SHP77 treated with DMSO at 0.1 percent for 48 hours (cell line): ENCODE results near the gene NFE2L1.
"Not testable (repeated sequence)": the region's sequence is repeated elsewhere in the genome, so short reads cannot be mapped to it uniquely, and the experiment has no call there.

ENCODE experiments used
- DNase-seq: peaks from one replicate; lab custom pipeline; 2025; lab: John Stamatoyannopoulos, UW

Gene NFE2L1

GRCh38 chr17:48048384-48049126 lies 396 bp downstream of the NFE2L1 start:
- peak; percentile 82 for DNase-seq

- no peak for DNase-seq
Measured at GRCh38 chr17:48051283-48051682, 3.1 kb downstream of the NFE2L1 start.

DNA sequence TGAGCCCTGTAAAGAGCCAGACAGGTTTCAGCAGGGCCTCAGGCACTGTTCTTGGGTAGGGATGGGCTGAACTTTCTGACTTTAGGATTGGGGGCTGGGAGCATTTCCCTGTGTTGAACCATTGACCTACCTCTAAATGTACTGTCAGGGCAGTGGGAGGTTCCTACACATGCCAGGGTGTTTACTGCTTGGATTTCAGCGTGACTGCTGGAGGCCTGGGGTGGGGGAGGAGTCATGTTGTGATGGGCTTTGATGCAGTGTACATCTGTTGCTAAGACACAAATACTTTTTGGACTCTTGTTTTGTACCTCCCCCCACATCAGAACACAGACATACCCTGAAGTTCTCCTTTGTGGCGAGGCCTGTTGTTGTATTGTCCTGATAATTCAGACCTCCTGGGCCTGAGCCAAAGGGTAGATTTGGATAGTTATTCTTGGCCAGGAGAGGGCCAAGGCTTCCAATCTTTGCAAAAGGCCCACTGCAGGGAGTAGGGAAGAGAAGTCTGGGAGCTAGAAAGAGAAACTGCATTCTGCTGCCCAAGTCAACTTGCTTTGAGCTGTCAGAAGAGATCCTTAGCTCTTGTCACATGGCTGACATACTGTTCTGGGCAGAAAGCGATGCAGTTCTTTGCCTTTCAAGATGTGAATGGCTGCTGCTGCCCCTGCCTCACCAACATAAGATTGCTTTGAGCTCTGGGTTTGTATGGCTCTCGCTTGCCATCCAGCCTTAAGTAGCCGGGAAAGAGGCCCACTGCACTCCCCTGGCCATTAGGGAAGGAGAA lies 3.7 kb downstream of the NFE2L1 start:
- DNase-seq = no peak

GRCh38 chr17:48052956-48053757 lies 5.0 kb downstream of the NFE2L1 start:
- peak; percentile 31 for DNase-seq

DNA sequence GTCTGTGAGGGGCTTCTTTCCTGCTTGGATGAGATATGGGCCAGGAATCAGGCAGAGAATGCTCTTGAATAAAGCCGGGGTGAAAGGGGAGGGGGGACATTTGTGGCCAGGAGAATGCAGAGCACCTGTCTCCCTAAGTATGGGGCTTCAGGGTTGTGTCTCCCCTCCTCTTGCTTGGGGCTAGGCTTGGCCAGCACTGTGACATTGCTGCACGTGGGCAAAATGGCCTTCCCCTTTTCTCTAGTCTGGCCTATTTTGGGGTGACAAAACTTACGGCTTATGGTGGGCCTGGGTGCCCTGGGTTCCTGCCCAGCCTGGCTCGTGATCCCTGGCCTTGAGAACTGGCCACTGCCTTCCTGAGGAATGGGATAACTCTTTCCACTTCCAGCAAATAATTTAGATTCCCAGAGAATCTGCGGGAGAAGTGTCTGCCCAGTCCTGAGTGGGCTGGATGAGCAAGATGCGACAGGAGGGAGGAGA lies 5.6 kb downstream of the NFE2L1 start:
- no peak for DNase-seq

DNA sequence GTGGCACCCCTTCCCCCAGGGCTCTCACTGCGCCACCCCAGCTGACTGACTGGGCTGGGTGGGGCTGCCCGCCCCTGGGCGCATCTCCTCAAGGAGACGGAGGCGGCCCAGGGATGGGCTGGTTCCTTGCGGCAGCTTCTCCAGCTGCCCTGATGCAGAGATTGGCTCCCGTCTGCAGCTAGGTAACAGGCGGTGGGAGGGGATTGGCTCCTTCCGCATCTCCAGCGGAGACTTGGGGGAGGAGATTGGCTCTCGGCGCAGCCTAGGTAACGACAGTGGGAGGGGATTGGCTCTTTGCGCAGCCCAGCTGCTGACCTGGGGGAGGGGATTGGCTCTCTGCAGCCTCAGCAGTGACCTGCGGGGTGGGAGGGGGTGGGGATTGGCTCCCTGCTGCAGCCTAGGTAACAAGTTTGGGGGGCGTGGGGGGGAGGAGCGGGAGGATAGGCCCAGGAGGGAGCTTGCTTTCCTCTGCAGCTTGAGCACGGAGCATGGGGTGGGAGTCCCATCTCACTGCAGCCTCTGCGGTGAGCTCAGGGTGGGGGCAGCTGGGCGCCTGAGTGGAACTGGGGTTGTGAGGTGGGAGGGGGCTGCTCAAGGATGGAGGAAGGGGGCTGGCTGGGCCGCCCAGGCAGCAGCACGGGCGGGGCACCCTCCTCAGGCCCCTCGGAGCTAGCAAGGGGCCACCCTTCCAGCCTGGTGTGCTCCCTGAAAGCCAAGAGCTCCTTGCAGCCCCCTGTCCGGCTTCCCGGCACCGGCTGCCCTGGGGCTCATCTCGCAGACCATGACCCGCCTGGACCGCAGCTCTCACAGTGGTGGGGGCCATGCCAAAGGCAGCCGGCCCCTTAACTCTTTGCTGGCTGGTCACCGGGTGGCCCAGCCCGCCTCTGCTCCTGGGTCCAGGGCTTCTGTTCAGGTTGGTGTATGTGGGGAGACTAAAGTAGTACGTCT lies 6.4 kb downstream of the NFE2L1 start:
- DNase-seq = peak; percentile 55

DNA sequence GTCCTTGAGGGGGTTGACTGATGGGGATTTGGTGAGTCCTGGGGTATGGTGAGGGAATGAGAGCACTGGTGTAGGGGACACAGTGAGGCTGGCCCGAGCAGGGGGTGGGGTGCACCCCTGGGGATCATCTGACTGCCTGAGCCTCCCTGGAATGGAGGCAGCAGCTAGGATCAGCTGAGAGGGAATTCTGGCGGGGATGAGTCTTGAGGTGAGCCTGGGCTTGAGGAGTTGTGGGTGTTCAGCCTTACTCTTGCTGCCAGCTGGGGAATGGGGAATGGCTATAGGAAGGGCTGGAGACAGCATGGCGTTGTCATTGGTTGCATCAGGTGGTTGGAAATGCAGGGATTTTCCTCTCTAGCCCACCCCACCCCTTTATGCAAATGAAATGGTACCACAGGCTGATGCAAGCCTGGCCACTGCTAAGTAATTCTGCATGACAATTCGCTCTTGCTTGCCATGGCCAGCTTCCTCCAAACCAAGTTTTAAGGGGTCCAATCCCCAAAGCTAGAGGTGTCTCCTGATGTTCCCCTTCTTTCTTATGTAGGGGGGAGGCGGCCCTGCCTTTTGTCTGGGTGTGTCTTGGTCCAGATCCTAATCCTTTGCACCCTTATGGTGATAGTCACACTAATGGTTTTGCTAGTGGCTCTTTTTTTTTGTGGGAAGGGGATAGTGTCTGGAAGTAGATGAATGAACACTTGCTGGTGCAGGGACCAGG lies 7.5 kb downstream of the NFE2L1 start:
- DNase-seq = no peak

GRCh38 chr17:48056246-48056745 lies 8.1 kb downstream of the NFE2L1 start:
- no peak for DNase-seq

DNA sequence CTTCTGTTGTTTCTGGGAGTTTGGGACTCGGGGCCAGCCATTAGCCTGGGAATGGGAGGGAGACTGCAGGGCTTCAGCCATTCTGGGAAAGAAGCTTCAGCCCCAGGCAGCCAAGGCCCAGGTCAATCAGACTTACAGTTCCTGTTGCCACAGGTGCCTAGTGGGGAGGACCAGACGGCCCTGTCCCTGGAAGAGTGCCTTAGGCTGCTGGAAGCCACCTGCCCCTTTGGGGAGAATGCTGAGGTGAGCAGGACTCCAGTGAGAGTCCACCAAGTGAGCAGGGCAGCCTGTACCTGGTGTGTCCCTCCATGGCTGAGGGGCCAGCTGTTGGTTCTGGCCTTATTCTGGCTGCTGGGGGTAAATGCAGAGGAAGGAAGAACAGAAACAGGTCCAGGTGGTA lies 8.7 kb downstream of the NFE2L1 start:
- no peak for DNase-seq

- no peak for DNase-seq
Measured at GRCh38 chr17:48057626-48058025, 9.5 kb downstream of the NFE2L1 start.

DNA sequence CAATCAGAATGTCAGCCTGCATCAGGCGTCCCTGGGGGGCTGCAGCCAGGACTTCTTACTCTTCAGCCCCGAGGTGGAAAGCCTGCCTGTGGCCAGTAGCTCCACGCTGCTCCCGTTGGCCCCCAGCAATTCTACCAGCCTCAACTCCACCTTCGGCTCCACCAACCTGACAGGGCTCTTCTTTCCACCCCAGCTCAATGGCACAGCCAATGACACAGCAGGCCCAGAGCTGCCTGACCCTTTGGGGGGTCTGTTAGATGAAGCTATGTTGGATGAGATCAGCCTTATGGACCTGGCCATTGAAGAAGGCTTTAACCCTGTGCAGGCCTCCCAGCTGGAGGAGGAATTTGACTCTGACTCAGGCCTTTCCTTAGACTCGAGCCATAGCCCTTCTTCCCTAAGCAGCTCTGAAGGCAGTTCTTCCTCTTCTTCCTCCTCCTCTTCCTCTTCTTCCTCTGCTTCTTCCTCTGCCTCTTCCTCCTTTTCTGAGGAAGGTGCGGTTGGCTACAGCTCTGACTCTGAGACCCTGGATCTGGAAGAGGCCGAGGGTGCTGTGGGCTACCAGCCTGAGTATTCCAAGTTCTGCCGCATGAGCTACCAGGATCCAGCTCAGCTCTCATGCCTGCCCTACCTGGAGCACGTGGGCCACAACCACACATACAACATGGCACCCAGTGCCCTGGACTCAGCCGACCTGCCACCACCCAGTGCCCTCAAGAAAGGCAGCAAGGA lies 10.4 kb downstream of the NFE2L1 start:
- DNase-seq = no peak

- no peak for DNase-seq
Measured at GRCh38 chr17:48059125-48059668, 11.0 kb downstream of the NFE2L1 start.

DNA sequence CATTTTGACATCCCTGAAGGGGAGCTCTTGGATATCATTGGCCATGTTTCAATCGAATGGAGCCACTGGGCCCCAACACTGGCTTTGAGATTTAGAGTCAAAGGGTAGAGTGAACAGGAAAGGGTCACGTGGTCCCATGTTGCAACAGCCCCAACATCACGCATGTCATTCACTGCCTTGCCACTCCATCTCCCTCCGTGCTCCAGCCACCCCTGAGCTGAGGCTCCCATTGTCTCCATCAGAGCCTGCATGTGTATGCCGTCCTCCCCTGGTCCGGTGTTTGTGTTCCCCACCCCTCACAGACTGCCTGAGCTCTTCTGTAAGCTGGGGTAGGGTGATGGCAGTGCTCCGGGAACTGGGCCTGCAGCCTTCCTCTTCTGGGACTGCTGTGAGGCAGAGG lies 12.1 kb downstream of the NFE2L1 start:
- no peak for DNase-seq

- no peak for DNase-seq
Measured at GRCh38 chr17:48062273-48062672, 14.1 kb downstream of the NFE2L1 start.

GRCh38 chr17:48064638-48065037 lies 16.5 kb downstream of the NFE2L1 start:
- DNase-seq = no peak

DNA sequence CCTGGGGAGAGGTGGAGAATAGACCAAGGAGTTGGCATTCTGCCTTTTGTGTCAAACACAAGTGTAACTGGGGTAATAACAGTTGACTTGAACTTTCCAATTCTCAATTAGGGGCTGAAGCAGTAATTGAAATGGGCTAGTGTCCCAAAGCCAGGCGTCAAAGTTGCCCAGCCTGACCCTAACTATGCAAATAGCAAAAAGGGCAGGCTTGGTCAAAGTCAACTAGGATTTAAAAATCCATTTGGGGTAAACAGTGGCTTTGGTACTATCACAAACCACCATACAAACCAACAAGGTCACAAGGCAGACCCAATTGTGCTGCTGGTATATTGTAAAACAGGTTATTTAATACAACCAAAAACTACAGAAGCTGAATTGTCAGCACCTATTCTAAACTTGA lies 18.0 kb downstream of the NFE2L1 start:
- no peak for DNase-seq

- no peak for DNase-seq
Measured at GRCh38 chr17:48066656-48067055, 18.5 kb downstream of the NFE2L1 start.

DNA sequence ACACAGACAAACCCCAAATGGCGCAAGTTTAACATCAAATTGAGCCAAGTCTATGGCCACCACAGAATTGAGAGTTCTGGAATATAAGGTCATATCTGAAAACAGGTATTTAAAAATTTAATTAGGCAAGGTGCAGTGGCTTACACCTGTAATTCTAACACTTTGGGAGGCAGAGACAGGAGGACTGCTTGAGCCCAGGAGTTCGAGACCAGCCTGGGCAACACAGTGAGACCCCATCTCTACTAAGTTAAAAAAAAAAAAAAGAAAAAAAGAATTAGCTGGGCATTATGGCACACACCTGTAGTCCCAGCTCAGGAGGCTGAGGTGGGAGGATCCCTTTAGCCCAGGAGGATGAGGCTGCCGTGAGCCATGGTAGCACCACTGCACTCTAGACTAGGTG lies 19.1 kb downstream of the NFE2L1 start:
- DNase-seq = no peak

GRCh38 chr17:48067808-48068207 lies 19.6 kb downstream of the NFE2L1 start:
- not testable (repeated sequence) for DNase-seq
